Measurements from ENCODE around the gene VANGL2.

Gene VANGL2

GRCh38 chr1:160460683-160461287, 60.4 kb downstream of the VANGL2 start:
- no peak for DNase-seq (ENCODE audit: low spot score)

GRCh38 chr1:160465123-160465522, 64.8 kb downstream of the VANGL2 start:
- DNase-seq (ENCODE audit: low spot score), result no peak

- no peak for DNase-seq (ENCODE audit: low spot score)
Measured at GRCh38 chr1:160466961-160467360, 66.6 kb downstream of the VANGL2 start.

GRCh38 chr1:160467576-160467975, 67.2 kb downstream of the VANGL2 start:
- no peak for DNase-seq (ENCODE audit: low spot score)

GRCh38 chr1:160471253-160471652, 70.9 kb downstream of the VANGL2 start:
- no peak for DNase-seq (ENCODE audit: low spot score)

GRCh38 chr1:160472112-160472511, 71.7 kb downstream of the VANGL2 start:
- no peak for DNase-seq (ENCODE audit: low spot score)

- no peak for DNase-seq (ENCODE audit: low spot score)
Measured at GRCh38 chr1:160474392-160475242, 74.3 kb downstream of the VANGL2 start.

All from AG08395 (cell line).